ENCODE measurements around the gene ARHGAP6. TPM values are rescaled to one million over a fixed set of nuclear protein-coding genes. Genes with fewer than 3 reads are reported as not detected.

ARHGAP6 gene
- polyA plus RNA-seq, 3 donors, result 0.31 to 1.1 (median 0.40) TPM

DNA sequence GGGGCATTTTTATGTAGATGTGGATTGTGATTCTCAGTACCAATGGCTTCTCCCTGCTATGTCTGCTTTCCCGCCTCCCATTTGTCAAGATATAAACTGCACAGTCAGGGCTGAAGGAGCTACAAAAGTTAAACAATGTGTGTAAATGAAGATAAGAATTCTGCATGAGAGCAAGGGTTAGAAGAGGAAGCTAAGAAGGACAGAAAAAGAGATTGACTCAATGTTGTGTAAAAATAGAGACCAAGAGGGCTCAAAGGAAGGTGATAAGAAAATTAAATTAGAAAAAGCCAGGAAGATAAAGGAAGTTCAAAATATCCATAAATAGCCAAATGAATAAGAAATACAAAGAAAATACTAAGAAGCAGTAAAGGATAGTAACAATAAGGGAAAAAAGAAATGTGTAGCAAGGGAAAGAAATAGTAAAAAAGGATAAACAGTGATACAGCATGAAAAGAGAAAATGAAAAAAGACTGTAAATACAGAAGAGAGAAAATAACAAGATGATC is 290.1 kb downstream of the ARHGAP6 start:
- Histone ChIP-seq H3K36me3 (replicated peaks in 1 of 2; ENCODE audit: control insufficient read depth in 1 of 2, insufficient read depth in 2 of 2, low read length in 2 of 2) (no peaks in the 10 kb centered on the region), H4K20me1 (ENCODE audit: insufficient read depth, low read length) (no peaks in the 10 kb centered on the region), H3K4me3 (replicated peaks in 1 of 3; ENCODE audit: low read depth in 2 of 3, low read length in 3 of 3) (no peak overlapping the region), H3K9ac (ENCODE audit: insufficient read depth, low read length, poor library complexity, severe bottlenecking) (no peak overlapping the region), H3K4me2 (replicated peaks; ENCODE audit: extremely low read depth, low read length, poor library complexity, severe bottlenecking) (no peak overlapping the region), H2AFZ (ENCODE audit: insufficient read depth, low read depth, low read length, poor library complexity, severe bottlenecking) (no peak overlapping the region), H3K79me2 (ENCODE audit: insufficient read depth, low read length) (no peaks in the 10 kb centered on the region), H3K4me1 (ENCODE audit: control insufficient read depth in 1 of 2, insufficient read depth in 2 of 2, low read length in 2 of 2) (no peaks in the 10 kb centered on the region), H3K9me3 (replicated peaks in 1 of 2; ENCODE audit: control insufficient read depth in 1 of 2, insufficient read depth in 1 of 2, low read length in 2 of 2) (no peaks in the 10 kb centered on the region), H3K27me3 (ENCODE audit: control insufficient read depth in 2 of 2, insufficient read depth in 2 of 2, low read length in 2 of 2) (no peaks in the 10 kb centered on the region), H3K27ac (ENCODE audit: low read depth in 1 of 2, low read length in 2 of 2) (no peak overlapping the region)
- no peak overlapping the region for H3K4me3 Mint-ChIP-seq
- peaks cover 0 to 5% (median 3%) of the 10 kb centered on the region in 3 donors for H3K27me3 Mint-ChIP-seq (ENCODE audit: low read depth in 3 of 3)
- no peak overlapping the region for H3K27ac Mint-ChIP-seq
- H3K36me3 Mint-ChIP-seq, result no peaks in the 10 kb centered on the region
- TF ChIP-seq, protein P1, sequence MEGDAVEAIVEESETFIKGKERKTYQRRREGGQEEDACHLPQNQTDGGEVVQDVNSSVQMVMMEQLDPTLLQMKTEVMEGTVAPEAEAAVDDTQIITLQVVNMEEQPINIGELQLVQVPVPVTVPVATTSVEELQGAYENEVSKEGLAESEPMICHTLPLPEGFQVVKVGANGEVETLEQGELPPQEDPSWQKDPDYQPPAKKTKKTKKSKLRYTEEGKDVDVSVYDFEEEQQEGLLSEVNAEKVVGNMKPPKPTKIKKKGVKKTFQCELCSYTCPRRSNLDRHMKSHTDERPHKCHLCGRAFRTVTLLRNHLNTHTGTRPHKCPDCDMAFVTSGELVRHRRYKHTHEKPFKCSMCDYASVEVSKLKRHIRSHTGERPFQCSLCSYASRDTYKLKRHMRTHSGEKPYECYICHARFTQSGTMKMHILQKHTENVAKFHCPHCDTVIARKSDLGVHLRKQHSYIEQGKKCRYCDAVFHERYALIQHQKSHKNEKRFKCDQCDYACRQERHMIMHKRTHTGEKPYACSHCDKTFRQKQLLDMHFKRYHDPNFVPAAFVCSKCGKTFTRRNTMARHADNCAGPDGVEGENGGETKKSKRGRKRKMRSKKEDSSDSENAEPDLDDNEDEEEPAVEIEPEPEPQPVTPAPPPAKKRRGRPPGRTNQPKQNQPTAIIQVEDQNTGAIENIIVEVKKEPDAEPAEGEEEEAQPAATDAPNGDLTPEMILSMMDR (IDR thresholded peaks at IDR 0.05), result no peak
- DNase-seq, result no peak
- WGBS (ENCODE audit: insufficient coverage), result no CpG with 5 or more reads among the region's 1 CpG
- peaks cover 3% of the 10 kb centered on the region for H3K4me1 Mint-ChIP-seq
- no peaks in the 10 kb centered on the region for H3K9me3 Mint-ChIP-seq
- intact Hi-C loops (cut with micrococcal nuclease), result no loop called here

DNA sequence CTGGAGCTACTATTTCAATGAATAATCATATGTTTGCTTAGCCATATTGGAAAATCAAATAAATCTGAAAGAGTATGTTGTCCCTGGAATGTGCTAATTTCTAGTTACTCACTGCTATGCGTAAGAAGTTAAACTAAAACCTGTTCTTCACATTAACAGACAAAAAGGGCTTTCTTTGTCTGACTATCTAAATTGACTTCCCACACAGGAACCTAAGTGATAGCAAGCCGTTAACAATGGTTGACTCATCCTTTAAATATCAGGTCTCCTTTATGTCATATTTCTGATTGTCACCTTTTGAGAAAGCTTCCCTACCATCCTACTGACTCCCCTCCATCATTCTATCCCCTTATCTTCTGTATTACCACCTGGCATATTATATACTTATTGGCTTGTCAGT is 291.1 kb downstream of the ARHGAP6 start:
- no peaks in the 10 kb centered on the region for H3K9me3 Mint-ChIP-seq
- Histone ChIP-seq H2AFZ (ENCODE audit: insufficient read depth, low read depth, low read length, poor library complexity, severe bottlenecking) (no peak overlapping the region), H3K36me3 (replicated peaks in 1 of 2; ENCODE audit: control insufficient read depth in 1 of 2, insufficient read depth in 2 of 2, low read length in 2 of 2) (no peaks in the 10 kb centered on the region), H3K27me3 (ENCODE audit: control insufficient read depth in 2 of 2, insufficient read depth in 2 of 2, low read length in 2 of 2) (no peaks in the 10 kb centered on the region), H3K4me3 (replicated peaks in 1 of 3; ENCODE audit: low read depth in 2 of 3, low read length in 3 of 3) (no peak overlapping the region), H3K4me2 (replicated peaks; ENCODE audit: extremely low read depth, low read length, poor library complexity, severe bottlenecking) (no peak overlapping the region), H3K4me1 (ENCODE audit: control insufficient read depth in 1 of 2, insufficient read depth in 2 of 2, low read length in 2 of 2) (no peaks in the 10 kb centered on the region), H3K9ac (ENCODE audit: insufficient read depth, low read length, poor library complexity, severe bottlenecking) (no peak overlapping the region), H3K27ac (ENCODE audit: low read depth in 1 of 2, low read length in 2 of 2) (no peak overlapping the region), H4K20me1 (ENCODE audit: insufficient read depth, low read length) (no peaks in the 10 kb centered on the region), H3K79me2 (ENCODE audit: insufficient read depth, low read length) (no peaks in the 10 kb centered on the region), H3K9me3 (replicated peaks in 1 of 2; ENCODE audit: control insufficient read depth in 1 of 2, insufficient read depth in 1 of 2, low read length in 2 of 2) (no peaks in the 10 kb centered on the region)
- WGBS (ENCODE audit: insufficient coverage), result 88% methylated on average over 1 of the region's 2 CpGs
- intact Hi-C loops (cut with micrococcal nuclease), result no loop called here
- H3K36me3 Mint-ChIP-seq, result no peaks in the 10 kb centered on the region
- DNase-seq, result no peak
- H3K27me3 Mint-ChIP-seq (ENCODE audit: low read depth in 3 of 3), result peaks cover 0 to 5% (median 3%) of the 10 kb centered on the region in 3 donors
- H3K4me3 Mint-ChIP-seq, result no peak overlapping the region
- TF ChIP-seq, protein P1 (IDR thresholded peaks at IDR 0.05), result no peak
- no peak overlapping the region for H3K27ac Mint-ChIP-seq
- no peaks in the 10 kb centered on the region for H3K4me1 Mint-ChIP-seq
